ENCODE data around the gene PRAME.

DNA sequence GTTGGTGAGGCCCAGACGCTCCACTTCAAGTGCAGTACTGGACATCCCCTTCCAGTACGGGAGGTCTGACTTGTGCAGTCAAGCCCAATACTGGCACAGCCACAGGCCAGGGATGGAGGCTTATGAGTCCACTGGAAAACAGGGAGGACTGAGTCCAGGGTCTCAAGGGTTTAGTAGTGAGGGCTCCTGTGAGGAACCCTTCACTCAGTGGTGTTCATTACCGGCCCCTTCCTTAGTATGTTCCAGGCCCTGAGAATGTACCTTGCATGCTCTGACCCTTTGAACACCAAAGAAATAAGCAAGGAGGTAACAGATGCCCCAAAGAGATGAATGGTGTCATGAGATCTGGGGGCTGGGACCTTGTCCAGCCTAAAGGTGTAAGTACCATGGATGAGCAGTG is 11.8 kb downstream of the PRAME start:
- TF ChIP-seq, protein P1, sequence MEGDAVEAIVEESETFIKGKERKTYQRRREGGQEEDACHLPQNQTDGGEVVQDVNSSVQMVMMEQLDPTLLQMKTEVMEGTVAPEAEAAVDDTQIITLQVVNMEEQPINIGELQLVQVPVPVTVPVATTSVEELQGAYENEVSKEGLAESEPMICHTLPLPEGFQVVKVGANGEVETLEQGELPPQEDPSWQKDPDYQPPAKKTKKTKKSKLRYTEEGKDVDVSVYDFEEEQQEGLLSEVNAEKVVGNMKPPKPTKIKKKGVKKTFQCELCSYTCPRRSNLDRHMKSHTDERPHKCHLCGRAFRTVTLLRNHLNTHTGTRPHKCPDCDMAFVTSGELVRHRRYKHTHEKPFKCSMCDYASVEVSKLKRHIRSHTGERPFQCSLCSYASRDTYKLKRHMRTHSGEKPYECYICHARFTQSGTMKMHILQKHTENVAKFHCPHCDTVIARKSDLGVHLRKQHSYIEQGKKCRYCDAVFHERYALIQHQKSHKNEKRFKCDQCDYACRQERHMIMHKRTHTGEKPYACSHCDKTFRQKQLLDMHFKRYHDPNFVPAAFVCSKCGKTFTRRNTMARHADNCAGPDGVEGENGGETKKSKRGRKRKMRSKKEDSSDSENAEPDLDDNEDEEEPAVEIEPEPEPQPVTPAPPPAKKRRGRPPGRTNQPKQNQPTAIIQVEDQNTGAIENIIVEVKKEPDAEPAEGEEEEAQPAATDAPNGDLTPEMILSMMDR (IDR thresholded peaks at IDR 0.05): no peak
- TF ChIP-seq POLR2A (IDR thresholded peaks at IDR 0.05): no peak

Data from heart left ventricle (tissue), 13 donors.